Nephron progenitor cell (in vitro differentiated cells): Measurements from ENCODE around the gene APOH.

Experiments used
- DNase-seq: peaks from one replicate; pipeline ENCODE4 v3.0.0; 2021
- H3K27ac Mint-ChIP-seq: 2 replicates; pipeline ENCODE4 v1.8.0; 2021; ENCODE audit warnings: mild to moderate bottlenecking, moderate library complexity, mixed read lengths
- H3K27me3 Mint-ChIP-seq: 2 replicates; pipeline ENCODE4 v1.8.0; 2021; ENCODE audit warnings: mild to moderate bottlenecking, low read depth, mixed read lengths; ENCODE audit not compliant: poor library complexity
- H3K36me3 Mint-ChIP-seq: 2 replicates; pipeline ENCODE4 v1.8.0; 2021; ENCODE audit warnings: low read depth, mixed read lengths
- H3K4me1 Mint-ChIP-seq: 2 replicates; pipeline ENCODE4 v1.8.0; 2021; ENCODE audit warnings: mixed read lengths
- H3K4me3 Mint-ChIP-seq: 2 replicates; pipeline ENCODE4 v1.8.0; 2021; ENCODE audit warnings: mild to moderate bottlenecking, moderate library complexity, mixed read lengths
- H3K9me3 Mint-ChIP-seq: 2 replicates; pipeline ENCODE4 v1.8.0; 2021; ENCODE audit warnings: mild to moderate bottlenecking, moderate library complexity, mixed read lengths
- TF ChIP-seq, protein P1 (sequence below): fragments of 200-600 bp; sonication (generic); IDR thresholded peaks from 2 replicates; pipeline ENCODE4 v1.5.0; 2021; ENCODE audit warnings: antibody characterized with exemption

APOH gene

DNA sequence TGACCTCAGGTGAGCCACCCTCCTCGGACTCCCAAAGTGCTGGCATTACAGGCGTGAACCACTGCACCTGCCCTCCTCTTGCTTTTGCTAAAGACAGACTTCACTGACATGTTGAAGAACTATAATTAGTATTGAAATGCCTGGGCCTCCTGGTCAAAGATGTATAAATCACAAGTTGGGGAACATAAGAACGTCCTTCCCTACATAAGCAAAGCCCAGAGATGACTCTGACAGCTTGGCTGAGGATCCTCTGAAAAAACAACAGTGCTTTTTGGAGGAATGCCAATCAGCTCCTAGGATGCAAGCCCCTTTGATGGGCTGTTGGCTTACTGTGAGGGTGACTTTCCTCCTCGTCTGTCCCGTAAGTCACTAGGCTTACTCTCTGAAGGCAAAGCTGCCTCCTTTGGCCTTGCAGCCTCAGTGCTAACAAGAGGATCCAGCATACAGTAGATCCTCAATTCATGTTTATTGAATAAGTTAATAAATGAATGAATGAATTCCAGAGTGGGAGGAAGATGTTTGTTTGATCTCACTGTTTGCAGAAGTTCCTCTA is 6.3 kb downstream of the APOH start:
- no peak overlapping the region for H3K27ac Mint-ChIP-seq
- no peaks in the 10 kb centered on the region for H3K4me1 Mint-ChIP-seq
- TF ChIP-seq, protein P1, sequence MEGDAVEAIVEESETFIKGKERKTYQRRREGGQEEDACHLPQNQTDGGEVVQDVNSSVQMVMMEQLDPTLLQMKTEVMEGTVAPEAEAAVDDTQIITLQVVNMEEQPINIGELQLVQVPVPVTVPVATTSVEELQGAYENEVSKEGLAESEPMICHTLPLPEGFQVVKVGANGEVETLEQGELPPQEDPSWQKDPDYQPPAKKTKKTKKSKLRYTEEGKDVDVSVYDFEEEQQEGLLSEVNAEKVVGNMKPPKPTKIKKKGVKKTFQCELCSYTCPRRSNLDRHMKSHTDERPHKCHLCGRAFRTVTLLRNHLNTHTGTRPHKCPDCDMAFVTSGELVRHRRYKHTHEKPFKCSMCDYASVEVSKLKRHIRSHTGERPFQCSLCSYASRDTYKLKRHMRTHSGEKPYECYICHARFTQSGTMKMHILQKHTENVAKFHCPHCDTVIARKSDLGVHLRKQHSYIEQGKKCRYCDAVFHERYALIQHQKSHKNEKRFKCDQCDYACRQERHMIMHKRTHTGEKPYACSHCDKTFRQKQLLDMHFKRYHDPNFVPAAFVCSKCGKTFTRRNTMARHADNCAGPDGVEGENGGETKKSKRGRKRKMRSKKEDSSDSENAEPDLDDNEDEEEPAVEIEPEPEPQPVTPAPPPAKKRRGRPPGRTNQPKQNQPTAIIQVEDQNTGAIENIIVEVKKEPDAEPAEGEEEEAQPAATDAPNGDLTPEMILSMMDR, result no peak
- H3K9me3 Mint-ChIP-seq, result no peaks in the 10 kb centered on the region
- no peak overlapping the region for H3K4me3 Mint-ChIP-seq
- DNase-seq, result no peak
- peaks cover 33% of the 10 kb centered on the region for H3K27me3 Mint-ChIP-seq
- no peaks in the 10 kb centered on the region for H3K36me3 Mint-ChIP-seq

DNA sequence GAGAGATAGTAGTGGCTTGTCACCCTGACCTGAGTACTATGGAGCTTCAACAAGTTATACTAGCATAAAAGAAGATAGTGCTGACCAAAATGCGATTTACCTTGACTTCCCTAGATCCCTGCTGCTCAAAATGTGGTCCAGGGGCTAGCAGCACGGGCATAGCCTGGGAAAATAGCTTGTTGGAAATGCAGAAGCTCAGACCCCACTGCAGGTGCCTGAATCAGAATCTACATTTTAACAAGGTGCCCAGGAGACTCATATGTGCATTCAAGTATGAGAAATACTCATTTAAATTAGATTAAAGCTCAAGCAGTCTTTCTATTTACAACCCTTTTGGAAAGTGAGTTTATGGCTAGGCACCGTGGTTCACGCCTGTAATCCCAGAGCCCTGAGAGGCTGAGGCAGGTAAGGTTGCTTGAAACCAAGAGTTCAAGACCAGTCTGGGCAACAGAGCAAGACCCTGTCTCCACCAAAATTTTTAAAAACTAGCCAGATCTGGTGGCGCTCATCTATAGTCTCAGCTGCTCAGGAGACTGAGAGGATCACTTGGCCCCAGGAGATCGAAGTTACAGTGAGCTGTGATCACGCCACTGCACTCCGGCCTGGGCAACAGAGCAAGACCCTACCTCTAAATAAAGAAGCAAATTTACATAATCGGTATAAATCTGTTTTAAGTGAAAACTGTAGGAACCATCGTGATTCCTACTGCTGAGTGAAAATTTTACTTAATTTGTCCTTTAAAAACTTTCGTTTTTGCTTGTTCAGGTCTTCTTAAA is 7.3 kb downstream of the APOH start:
- H3K9me3 Mint-ChIP-seq, result no peaks in the 10 kb centered on the region
- H3K27ac Mint-ChIP-seq, result no peak overlapping the region
- peaks cover 36% of the 10 kb centered on the region for H3K27me3 Mint-ChIP-seq
- no peak for DNase-seq
- no peaks in the 10 kb centered on the region for H3K4me1 Mint-ChIP-seq
- no peaks in the 10 kb centered on the region for H3K36me3 Mint-ChIP-seq
- no peak overlapping the region for H3K4me3 Mint-ChIP-seq
- TF ChIP-seq, protein P1, result no peak

DNA sequence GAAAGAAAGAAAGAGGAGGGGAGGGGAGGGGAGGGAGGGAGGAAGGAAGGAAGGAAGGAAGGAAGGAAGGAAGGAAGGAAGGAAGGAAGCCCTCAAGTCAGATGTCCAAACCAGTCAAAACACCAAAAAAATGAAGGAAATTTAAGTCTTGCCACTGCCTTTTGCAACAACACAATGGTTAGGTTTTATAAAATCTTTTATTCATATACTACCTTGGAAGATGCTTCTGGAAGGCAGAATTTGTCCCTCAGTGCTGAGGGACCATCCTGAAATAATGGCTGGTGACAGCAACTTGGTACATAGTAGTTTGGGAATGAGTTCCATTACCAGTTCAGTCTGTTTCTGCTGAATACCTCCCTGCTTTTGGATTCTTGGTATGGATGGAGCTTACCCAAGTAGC is 7.9 kb downstream of the APOH start:
- no peak overlapping the region for H3K4me3 Mint-ChIP-seq
- TF ChIP-seq, protein P1, result no peak
- H3K9me3 Mint-ChIP-seq, result no peaks in the 10 kb centered on the region
- no peak overlapping the region for H3K27ac Mint-ChIP-seq
- H3K36me3 Mint-ChIP-seq, result no peaks in the 10 kb centered on the region
- peaks cover 38% of the 10 kb centered on the region for H3K27me3 Mint-ChIP-seq
- no peaks in the 10 kb centered on the region for H3K4me1 Mint-ChIP-seq
- no peak for DNase-seq

GRCh38 chr17:66220079-66220835 is 9.0 kb downstream of the APOH start:
- Mint-ChIP-seq H3K36me3 (no peaks in the 10 kb centered on the region), H3K27ac (no peak overlapping the region), H3K4me1 (peaks cover 3% of the 10 kb centered on the region), H3K9me3 (peaks cover 4% of the 10 kb centered on the region), H3K27me3 (peaks cover 42% of the 10 kb centered on the region), H3K4me3 (no peak overlapping the region)
- TF ChIP-seq, protein P1, result no peak
- no peak for DNase-seq

DNA sequence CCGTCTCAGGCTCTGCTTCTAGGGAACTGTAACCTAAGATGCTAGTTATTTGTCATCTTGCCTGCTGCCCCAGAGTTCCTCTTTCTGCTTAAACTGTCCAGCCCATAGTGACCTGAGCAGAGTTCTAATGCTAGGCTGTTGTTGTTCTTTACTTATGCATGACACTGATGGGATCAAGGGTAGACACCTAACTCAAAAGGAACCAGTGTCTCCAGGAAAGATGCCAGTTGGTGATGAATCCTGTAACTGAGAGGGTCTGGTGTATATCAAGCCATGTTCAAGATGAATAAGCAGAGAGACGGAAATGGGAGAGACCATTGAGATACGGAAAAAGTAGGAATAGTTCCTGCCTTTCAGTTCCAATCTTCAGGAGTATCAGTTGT is 13.7 kb downstream of the APOH start:
- no peak overlapping the region for H3K27ac Mint-ChIP-seq
- peaks cover 4% of the 10 kb centered on the region for H3K9me3 Mint-ChIP-seq
- no peak for DNase-seq
- H3K4me1 Mint-ChIP-seq, result peaks cover 9% of the 10 kb centered on the region
- no peak overlapping the region for H3K4me3 Mint-ChIP-seq
- peaks cover 31% of the 10 kb centered on the region for H3K27me3 Mint-ChIP-seq
- H3K36me3 Mint-ChIP-seq, result no peaks in the 10 kb centered on the region
- TF ChIP-seq, protein P1, result no peak
